Stimulated activated CD4-positive, alpha-beta T cell treated with anti-CD3 and anti-CD28 coated beads, TNF-alpha, amount 100 ng/mL, for 24 hours (primary cell): ENCODE measurements around the gene GSTM5.
"Not testable (repeated sequence)": the region's sequence is repeated elsewhere in the genome, so short reads cannot be mapped to it uniquely, and the experiment has no call there.

Experiments used
- DNase-seq, 3 experiments: peaks; one replicate each; pipeline ENCODE4 v3.0.0-alpha.2; 2020; ENCODE audit warnings: low read depth in 3 of 3

Gene GSTM5

GRCh38 chr1:109711593-109712320, at the start of gene GSTM5:
Gene GSTM5, plus strand, starts transcription at chr1:109712251. Its CDS starts 62 bp downstream, at chr1:109712313.
- DNase-seq = not testable (repeated sequence)

GRCh38 chr1:109664671-109665070, 47.4 kb upstream of the GSTM5 start:
- DNase-seq = no peak

GRCh38 chr1:109667452-109668122, 44.5 kb upstream of the GSTM5 start, which contains the start of gene GSTM2:
Gene GSTM2, plus strand, starts transcription at chr1:109668057. Its CDS starts 59 bp downstream, at chr1:109668116.
- peak; percentile 67 to 87 (median 71) for DNase-seq

GRCh38 chr1:109668123-109668775, 43.8 kb upstream of the GSTM5 start:
- no peak for DNase-seq

- no peak for DNase-seq
Observed at GRCh38 chr1:109669246-109669948, 42.7 kb upstream of the GSTM5 start.

GRCh38 chr1:109669949-109670302, 42.1 kb upstream of the GSTM5 start:
- not testable (repeated sequence) for DNase-seq

GRCh38 chr1:109671067-109671466, 41.0 kb upstream of the GSTM5 start:
- no peak for DNase-seq

GRCh38 chr1:109673861-109674260, 38.2 kb upstream of the GSTM5 start:
- not testable (repeated sequence) for DNase-seq

- DNase-seq = not testable (repeated sequence)
Observed at GRCh38 chr1:109676683-109677381, 35.2 kb upstream of the GSTM5 start.

- no peak for DNase-seq
Observed at GRCh38 chr1:109677459-109677858, 34.6 kb upstream of the GSTM5 start.

GRCh38 chr1:109678637-109679036, 33.4 kb upstream of the GSTM5 start:
- DNase-seq = not testable (repeated sequence)

GRCh38 chr1:109684777-109685176, 27.3 kb upstream of the GSTM5 start:
- not testable (repeated sequence) for DNase-seq

- not testable (repeated sequence) for DNase-seq
Observed at GRCh38 chr1:109685399-109685798, 26.7 kb upstream of the GSTM5 start.

- DNase-seq = not testable (repeated sequence)
Observed at GRCh38 chr1:109685890-109686289, 26.2 kb upstream of the GSTM5 start.

GRCh38 chr1:109687109-109687508, 24.9 kb upstream of the GSTM5 start:
- DNase-seq = not testable (repeated sequence)

GRCh38 chr1:109687641-109688499, 24.2 kb upstream of the GSTM5 start, which contains the start of gene GSTM1:
Gene GSTM1, plus strand, starts transcription at chr1:109687817. Its CDS starts 57 bp downstream, at chr1:109687874.
- DNase-seq = peak in 1 of 3 experiments; percentile 40

GRCh38 chr1:109689844-109690405, 22.1 kb upstream of the GSTM5 start:
- no peak for DNase-seq

- no peak for DNase-seq
Observed at GRCh38 chr1:109691759-109692158, 20.3 kb upstream of the GSTM5 start.

GRCh38 chr1:109694400-109694799, 17.7 kb upstream of the GSTM5 start:
- DNase-seq = not testable (repeated sequence)

GRCh38 chr1:109695138-109695537, 16.9 kb upstream of the GSTM5 start:
- not testable (repeated sequence) for DNase-seq
